Colonic mucosa (tissue), 4 donors: ENCODE results near the gene TRPM2. TPM values are rescaled to one million over a fixed set of nuclear protein-coding genes. Genes with fewer than 3 reads are reported as not detected.

Experiments
- DNase-seq: peaks from one replicate; pipeline ENCODE4 v3.0.0-alpha.2; 2020
- H3K27ac ChIP-seq: fragments of 200-600 bp; one replicate; pipeline ENCODE4 v1.8.0; 2021
- H3K27me3 ChIP-seq: fragments of 200-600 bp; one replicate; pipeline ENCODE4 v1.8.0; 2021
- H3K36me3 ChIP-seq: fragments of 200-600 bp; one replicate; pipeline ENCODE4 v1.8.0; 2021
- H3K4me1 ChIP-seq: fragments of 200-600 bp; one replicate; pipeline ENCODE4 v1.8.0; 2021; ENCODE audit warnings: mild to moderate bottlenecking
- H3K4me3 ChIP-seq: fragments of 200-600 bp; one replicate; pipeline ENCODE4 v1.8.0; 2021
- H3K9ac ChIP-seq, 2 donors: one replicate each; pipeline ENCODE4 v1.7.0; 2013; ENCODE audit warnings: control low read depth in 2 of 2, low read depth in 2 of 2, low read length in 2 of 2
- H3K9me3 ChIP-seq: fragments of 200-600 bp; one replicate; pipeline ENCODE4 v1.8.0; 2021
- intact Hi-C: fragments of 100-400 bp; cut with DNase I; formaldehyde crosslinking; loops from one replicate; pipeline ENCODE4 v1.14.1; 2022
- total RNA-seq, 2 donors: library from RNA; stranded (reverse); fragmentation: NEBNext Ultra II Directional in 1 of 2; extraction: Animal tissue kit (Norgen Biotek cat#: 25700) in 1 of 2; gene quantifications; one replicate each; pipeline ENCODE4 v1.2.1, GENCODE V29; 2021
- TF ChIP-seq, protein P1 (sequence below): fragments of 200-600 bp; IDR thresholded peaks from one replicate; pipeline ENCODE4 v1.8.0; 2022; ENCODE audit warnings: antibody characterized with exemption, mild to moderate bottlenecking
- donor health status: healthy.
- donor health status: DM: no; HTN: no; CAD: no.
- donor health status: DM: no; HTN: no; CAD: no.

The TRPM2 gene
- total RNA-seq, 2 donors from 2014 or later = 2.6 to 4.2 TPM

DNA sequence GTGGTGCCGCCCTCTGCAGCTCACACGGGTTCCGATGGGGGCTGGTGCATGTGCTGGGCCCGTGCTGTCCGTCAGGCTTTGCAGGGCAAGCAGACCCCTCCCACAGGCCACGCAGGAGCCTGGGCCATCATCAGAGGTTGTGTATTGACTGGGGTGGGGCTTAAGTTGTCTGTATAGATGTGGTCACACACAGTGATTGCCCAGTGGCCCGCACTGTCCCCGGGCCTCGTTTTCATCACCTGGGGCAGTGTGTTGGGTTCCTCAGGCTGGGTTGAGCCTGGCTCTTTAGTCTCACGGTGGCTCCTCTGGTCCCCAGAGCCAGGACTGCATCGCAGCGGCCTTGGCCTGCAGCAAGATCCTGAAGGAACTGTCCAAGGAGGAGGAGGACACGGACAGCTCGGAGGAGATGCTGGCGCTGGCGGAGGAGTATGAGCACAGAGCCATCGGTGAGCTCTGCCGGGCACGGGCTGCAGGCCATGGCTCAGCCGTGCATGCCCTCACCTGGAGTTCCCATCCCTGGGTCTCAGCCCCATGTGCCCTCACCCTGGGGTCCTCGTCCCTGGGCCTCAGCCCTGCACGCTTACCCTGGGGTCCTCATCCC lies 44.1 kb downstream of the TRPM2 start:
- no peaks in the 10 kb centered on the region for H3K36me3 ChIP-seq
- H3K9me3 ChIP-seq = no peaks in the 10 kb centered on the region
- TF ChIP-seq, protein P1, sequence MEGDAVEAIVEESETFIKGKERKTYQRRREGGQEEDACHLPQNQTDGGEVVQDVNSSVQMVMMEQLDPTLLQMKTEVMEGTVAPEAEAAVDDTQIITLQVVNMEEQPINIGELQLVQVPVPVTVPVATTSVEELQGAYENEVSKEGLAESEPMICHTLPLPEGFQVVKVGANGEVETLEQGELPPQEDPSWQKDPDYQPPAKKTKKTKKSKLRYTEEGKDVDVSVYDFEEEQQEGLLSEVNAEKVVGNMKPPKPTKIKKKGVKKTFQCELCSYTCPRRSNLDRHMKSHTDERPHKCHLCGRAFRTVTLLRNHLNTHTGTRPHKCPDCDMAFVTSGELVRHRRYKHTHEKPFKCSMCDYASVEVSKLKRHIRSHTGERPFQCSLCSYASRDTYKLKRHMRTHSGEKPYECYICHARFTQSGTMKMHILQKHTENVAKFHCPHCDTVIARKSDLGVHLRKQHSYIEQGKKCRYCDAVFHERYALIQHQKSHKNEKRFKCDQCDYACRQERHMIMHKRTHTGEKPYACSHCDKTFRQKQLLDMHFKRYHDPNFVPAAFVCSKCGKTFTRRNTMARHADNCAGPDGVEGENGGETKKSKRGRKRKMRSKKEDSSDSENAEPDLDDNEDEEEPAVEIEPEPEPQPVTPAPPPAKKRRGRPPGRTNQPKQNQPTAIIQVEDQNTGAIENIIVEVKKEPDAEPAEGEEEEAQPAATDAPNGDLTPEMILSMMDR = no peak
- no peaks in the 10 kb centered on the region for H3K27me3 ChIP-seq
- H3K4me1 ChIP-seq = no peaks in the 10 kb centered on the region
- H3K27ac ChIP-seq = no peak overlapping the region
- DNase-seq = no peak
- intact Hi-C loops = no loop called here
- H3K9ac ChIP-seq = no peak overlapping the region
- H3K4me3 ChIP-seq = no peak overlapping the region

DNA sequence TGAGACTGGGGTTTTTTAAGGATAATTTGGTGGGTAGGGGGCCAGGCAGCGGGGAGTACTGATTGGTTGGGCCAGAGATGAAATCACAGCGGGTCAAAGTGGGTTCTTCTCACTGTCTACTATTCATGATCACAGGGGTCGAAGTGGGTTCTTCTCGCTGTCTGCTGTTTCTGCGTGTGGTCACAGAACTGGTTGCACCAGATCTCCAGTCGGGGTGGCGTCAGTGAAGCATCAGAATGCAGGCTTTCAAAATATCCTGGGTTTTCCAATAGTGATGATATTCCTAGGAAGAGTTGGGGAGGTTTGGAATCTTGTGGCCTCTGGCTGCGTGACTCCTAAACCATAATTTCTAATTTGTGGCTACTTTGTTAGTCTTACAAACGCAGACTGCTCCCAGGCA lies 45.1 kb downstream of the TRPM2 start:
- no peaks in the 10 kb centered on the region for H3K27me3 ChIP-seq
- TF ChIP-seq, protein P1 = no peak
- H3K36me3 ChIP-seq = no peaks in the 10 kb centered on the region
- no peak for DNase-seq
- no peaks in the 10 kb centered on the region for H3K9me3 ChIP-seq
- H3K4me1 ChIP-seq = no peaks in the 10 kb centered on the region
- H3K27ac ChIP-seq = no peak overlapping the region
- no peak overlapping the region for H3K4me3 ChIP-seq
- H3K9ac ChIP-seq = no peak overlapping the region
- intact Hi-C loops = no loop called here

DNA sequence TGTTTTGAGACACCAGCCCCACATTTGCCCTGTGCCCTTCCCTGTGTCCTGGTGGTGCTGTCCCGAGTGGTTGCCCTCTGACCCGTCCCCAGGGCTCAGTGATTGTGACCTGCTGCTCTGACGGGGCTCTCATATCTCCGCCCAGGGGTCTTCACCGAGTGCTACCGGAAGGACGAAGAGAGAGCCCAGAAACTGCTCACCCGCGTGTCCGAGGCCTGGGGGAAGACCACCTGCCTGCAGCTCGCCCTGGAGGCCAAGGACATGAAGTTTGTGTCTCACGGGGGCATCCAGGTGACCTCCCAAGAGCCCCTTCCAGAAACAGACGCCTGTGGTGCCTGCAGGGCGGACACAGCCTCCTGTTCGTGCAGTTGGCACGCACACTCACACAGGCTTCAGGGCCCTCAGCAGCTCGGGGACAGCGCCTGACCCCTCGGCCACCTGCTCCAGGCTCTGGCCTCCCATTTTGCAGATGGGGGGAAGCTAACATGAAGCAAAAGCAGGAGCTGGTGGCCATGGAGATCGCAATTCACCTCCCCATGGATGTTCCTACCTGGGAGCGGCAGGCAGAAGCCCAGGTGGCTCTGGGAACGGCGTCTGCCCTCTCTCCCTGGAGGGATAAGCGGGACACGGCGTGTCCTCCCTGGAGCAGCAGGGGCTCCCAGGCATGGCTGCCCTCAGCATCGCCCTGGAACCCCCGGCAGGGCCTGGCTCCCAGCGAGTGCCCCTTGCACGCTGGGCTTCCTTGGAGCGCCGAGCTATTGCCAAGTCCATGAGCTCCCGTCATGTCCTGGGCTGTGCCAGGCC lies 45.9 kb downstream of the TRPM2 start:
- Histone ChIP-seq H3K4me1 (no peaks in the 10 kb centered on the region), H3K9me3 (no peaks in the 10 kb centered on the region), H3K27me3 (no peaks in the 10 kb centered on the region), H3K4me3 (no peak overlapping the region), H3K36me3 (no peaks in the 10 kb centered on the region), H3K9ac (no peak overlapping the region), H3K27ac (no peak overlapping the region)
- no peak for DNase-seq
- TF ChIP-seq, protein P1 = no peak
- intact Hi-C loops = no loop called here

DNA sequence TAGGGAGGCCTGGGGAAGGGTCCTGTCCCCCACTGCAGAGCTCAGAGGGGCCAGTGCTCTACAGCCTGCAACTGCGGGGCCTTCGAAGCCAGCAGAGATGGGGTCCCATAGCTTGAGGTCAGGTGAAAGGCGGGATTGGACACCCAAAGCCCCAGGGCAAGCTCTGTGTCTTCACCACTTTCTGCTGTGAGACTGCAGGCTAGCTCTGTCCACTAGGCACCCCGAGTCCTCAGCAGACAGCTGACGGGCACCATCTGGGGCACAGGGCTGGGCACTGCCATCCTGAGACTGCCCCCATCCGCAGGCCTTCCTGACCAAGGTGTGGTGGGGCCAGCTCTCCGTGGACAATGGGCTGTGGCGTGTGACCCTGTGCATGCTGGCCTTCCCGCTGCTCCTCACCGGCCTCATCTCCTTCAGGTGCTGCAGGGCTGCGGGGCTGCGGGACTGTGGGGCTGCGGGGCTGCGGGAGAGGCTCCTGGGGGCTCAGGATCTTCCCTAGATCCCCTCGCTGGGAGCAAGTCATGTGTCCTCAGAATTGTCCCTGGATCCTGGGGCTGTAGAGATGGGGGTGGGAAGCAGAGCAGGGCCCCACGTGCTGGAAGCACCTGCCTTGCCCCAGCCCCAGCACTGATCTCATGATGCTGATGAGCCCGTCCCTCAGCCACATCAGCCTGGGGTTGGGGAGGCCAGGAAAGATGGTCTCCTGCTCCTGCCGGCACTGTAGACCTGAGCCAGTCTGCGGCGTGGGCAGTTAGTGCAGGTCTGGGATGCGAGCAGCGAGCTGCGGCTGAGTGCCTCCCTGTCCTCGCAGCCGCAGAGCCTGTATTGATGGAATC lies 46.8 kb downstream of the TRPM2 start:
- H3K9me3 ChIP-seq = no peaks in the 10 kb centered on the region
- intact Hi-C loops = no loop called here
- no peaks in the 10 kb centered on the region for H3K27me3 ChIP-seq
- no peaks in the 10 kb centered on the region for H3K4me1 ChIP-seq
- no peak overlapping the region for H3K9ac ChIP-seq
- no peak for DNase-seq
- TF ChIP-seq, protein P1 = no peak
- H3K4me3 ChIP-seq = no peak overlapping the region
- H3K36me3 ChIP-seq = no peaks in the 10 kb centered on the region
- H3K27ac ChIP-seq = no peak overlapping the region

DNA sequence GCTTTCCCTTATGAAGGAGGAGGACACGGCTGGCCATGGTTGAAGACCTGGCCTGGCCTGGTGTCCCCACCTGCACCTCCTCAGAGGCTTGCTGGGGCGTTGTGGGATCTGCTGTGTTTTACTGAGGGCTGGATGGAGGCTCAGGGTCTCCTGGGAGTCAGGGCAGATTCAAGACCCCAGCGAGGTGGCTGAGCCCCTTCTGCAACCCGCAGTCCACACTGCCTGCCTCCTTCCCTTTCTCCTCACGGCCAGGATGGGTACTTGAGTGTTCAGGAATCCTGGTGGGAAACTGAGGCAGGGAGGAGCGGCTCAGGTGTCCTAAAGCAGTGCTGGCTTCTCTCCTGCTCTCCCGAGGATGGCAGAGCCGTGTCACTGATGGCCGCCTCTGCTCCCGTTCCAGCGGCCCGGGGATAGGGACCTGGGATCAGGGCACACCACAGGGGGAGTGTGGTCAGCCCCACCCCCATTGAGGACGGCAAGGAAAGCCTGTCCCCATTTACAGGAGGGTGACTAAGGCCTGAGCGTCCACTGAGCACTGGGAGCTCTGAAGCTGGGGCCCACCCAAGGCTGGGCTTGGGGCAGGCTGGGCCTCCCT lies 47.5 kb downstream of the TRPM2 start:
- H3K9me3 ChIP-seq = no peaks in the 10 kb centered on the region
- no peak for DNase-seq
- no peaks in the 10 kb centered on the region for H3K27me3 ChIP-seq
- H3K4me3 ChIP-seq = no peak overlapping the region
- no peaks in the 10 kb centered on the region for H3K4me1 ChIP-seq
- no peak overlapping the region for H3K27ac ChIP-seq
- no peak overlapping the region for H3K9ac ChIP-seq
- TF ChIP-seq, protein P1 = no peak
- no peaks in the 10 kb centered on the region for H3K36me3 ChIP-seq
- intact Hi-C loops = no loop called here
